ENCODE data around the gene SCARB1. TPM values are rescaled to one million over a fixed set of nuclear protein-coding genes. Genes with fewer than 3 reads are reported as not detected.

The SCARB1 gene
- total and polyA plus RNA-seq, 2 of the 13 experiments (the other 11 are each of a cell fraction or from before 2014, with no cell fraction given): 63.4 to 160 TPM

GRCh38 chr12:124909831-124910560 is 46.3 kb upstream of the SCARB1 start (continued):
- TF ChIP-seq CEBPZ (IDR thresholded peaks at IDR 0.05; ENCODE audit: low read length): no peak
- no peak for TF ChIP-seq ZFYVE20 (CRISPR knock-in tag; IDR thresholded peaks at IDR 0.05; ENCODE audit: borderline replicate concordance, low read depth)
- TF ChIP-seq POLR2G (IDR thresholded peaks at IDR 0.05; ENCODE audit: low read depth, low read length): peak; percentile 64
- peak; percentile 52 for TF ChIP-seq ZBTB40 (IDR thresholded peaks at IDR 0.05)
- peak; percentile 81; the same call in 1 of the 2 replicates for TF ChIP-seq ZBTB40 (CRISPR knock-in tag; IDR thresholded peaks at IDR 0.05)
- no peak for TF ChIP-seq TEAD3 (CRISPR knock-in tag; optimal IDR thresholded peaks at IDR 0.05; ENCODE audit: borderline replicate concordance)
- peak; percentile 93; the same call in 1 of the 2 replicates for TF ChIP-seq POLR2AphosphoS2 (IDR thresholded peaks at IDR 0.05; ENCODE audit: low read depth, low read length)
- TF ChIP-seq ZNF549 (CRISPR knock-in tag; IDR thresholded peaks at IDR 0.05): no peak
- no peak for TF ChIP-seq RNF219 (CRISPR knock-in tag; IDR thresholded peaks at IDR 0.05)
- no peak for TF ChIP-seq GABPB1 (CRISPR knock-in tag; IDR thresholded peaks at IDR 0.05)
- TF ChIP-seq HBP1 (CRISPR knock-in tag; IDR thresholded peaks at IDR 0.05; ENCODE audit: low read depth): 0 out of 2 replicates have a peak, but pooled peaks have one; percentile 42
- no peak for TF ChIP-seq DDIT3 (CRISPR knock-in tag; IDR thresholded peaks at IDR 0.05)
